HTERT RPE-1 (cell line): ENCODE data around the gene ARHGAP31.

Experiments
- in situ Hi-C: fragments of 300-500 bp; cut with MboI; formaldehyde crosslinking; loops from 4 replicates; pipeline ENCODE4 v1.14.3; 2020; ENCODE audit warnings: low sequenced_read_pairs

Gene ARHGAP31

DNA sequence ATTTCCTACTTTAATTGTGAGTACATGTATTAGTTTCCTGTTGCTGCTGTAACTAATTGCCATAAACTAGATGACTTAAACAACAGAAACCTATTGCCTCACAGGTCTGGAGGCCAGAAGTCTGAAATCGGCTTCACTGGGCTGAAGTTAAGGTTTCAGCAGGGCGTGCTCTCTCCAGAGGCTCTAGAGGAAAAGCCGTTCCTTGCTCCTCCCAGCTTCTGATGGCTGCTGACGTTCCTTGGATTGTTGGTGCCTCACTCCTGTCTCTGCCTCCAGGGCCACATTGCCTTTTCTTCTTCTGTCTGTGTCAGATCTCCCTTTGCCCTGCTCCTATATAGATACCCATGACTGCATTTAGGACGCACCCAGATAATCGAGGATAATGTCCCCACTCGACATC, 80.9 kb downstream of the ARHGAP31 start:
- in situ Hi-C loops = no loop called here

DNA sequence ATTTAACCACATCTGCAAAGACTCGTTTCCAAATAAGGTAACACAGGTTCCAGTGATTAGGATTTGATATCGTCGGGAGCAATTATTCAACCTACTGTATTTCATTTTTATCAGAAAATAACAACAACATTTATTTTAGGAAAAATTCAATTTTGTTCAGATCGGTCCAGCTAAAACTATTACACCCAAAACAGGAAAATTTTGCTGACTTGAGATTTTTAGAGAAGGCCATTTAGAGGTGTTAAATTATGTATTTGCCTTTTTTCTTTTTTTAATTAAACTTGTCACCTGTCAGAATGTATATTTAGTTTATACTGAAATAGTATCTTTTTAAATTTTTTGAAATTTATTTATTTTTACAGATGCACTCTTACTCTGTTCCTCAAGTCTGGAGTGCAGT, 81.3 kb downstream of the ARHGAP31 start:
- in situ Hi-C loops = no loop called here

DNA sequence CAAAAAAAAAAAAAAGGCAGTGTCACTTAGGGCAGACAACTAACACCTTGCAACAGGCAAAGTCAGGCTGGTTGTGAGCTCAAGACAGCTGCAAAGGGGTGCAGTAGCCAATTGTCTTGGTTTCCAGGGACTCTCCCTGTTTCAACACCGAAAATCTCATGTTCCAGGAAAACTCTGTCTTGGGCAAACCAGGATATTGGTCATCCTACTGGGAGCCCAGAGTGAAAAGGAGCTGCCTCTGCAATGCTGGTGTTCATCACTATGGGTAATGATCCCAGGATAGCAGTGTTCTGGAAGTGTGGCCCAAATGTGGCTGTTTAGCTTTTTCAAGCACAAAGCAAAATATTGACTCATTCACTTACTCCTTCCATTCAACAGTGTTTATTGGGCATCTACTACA, 82.6 kb downstream of the ARHGAP31 start:
- in situ Hi-C loops = no loop called here

DNA sequence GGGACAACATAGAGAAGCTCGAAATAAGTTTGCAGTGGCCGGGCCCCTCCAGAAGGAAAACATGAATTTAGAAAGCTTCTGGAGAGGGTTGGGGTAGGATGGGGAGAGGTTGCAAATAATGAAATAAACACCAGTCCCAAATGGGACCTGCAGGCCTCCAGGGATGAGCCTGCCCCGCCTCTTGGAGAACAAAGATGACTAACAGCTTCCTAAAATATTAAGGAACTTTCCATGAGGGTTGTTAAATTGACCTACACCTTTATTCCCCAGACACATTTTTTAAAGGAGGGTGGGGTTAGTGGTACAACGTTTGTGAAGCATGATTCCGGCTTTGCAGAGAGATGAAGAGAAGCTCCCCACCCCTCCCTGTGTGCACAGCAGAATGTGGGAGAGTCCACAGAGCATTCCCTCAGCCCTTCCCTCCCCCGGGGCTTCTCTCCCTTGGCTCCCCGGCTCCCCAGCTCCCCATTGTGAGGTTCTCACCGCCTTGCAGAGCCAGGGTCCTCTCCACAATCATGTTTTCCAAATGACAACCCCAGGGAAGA, 84.1 kb downstream of the ARHGAP31 start:
- in situ Hi-C loops = no loop called here

DNA sequence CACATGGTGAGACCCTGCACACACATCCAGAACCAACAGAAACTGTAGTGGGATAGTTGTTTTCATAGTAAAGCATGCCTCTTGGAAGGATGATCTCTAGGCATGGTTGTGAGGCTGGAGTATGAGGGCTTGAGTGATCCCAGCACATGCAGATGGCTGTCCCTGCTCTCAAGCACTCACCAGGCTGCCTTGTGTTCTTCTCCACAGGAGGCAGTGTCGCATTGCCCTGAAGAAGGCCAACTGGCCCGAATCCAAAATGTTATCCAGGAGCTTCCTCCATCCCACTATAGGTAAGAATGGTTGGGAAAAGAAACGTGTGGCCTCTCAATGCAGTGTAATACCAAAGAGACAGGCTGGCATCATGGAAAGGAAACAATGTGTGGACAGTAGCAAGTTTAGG, 86.5 kb downstream of the ARHGAP31 start:
- in situ Hi-C loops = no loop called here

DNA sequence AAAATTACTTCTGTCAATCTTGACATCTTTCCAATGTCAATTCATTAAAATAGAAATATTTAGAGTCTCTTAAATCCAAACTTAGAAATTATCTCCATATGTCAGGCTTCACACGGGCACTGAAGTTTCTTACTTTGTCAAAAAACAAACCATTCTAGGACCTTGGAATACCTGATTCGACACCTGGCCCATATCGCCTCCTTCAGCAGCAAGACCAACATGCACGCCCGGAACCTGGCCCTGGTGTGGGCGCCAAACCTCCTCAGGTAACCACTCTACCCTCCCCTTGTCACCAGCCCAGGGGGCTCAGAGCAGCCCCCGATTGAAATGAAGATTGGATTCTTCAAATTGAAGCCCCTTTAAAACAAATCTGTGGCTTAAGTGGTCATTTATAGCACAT, 88.0 kb downstream of the ARHGAP31 start:
- in situ Hi-C loops = no loop called here

DNA sequence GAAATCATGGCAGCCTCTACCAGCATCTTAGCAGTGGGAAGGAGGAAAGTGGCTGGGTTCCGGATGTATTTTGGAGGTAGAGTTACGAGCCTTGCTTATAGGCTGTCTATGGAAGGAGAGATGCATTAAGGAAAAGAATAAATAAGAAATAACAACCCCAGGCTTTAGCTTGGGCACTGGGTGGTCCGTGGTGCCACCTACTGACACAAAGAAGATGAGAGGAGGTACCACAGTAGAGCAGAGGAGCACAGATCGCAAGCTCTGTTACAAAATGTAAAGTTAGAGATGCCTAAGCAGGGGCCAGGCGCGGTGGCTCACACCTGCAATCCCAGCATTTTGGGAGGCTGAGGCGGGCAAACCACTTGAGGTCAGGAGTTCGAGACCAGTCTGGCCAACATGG, 94.4 kb downstream of the ARHGAP31 start:
- in situ Hi-C loops = no loop called here

DNA sequence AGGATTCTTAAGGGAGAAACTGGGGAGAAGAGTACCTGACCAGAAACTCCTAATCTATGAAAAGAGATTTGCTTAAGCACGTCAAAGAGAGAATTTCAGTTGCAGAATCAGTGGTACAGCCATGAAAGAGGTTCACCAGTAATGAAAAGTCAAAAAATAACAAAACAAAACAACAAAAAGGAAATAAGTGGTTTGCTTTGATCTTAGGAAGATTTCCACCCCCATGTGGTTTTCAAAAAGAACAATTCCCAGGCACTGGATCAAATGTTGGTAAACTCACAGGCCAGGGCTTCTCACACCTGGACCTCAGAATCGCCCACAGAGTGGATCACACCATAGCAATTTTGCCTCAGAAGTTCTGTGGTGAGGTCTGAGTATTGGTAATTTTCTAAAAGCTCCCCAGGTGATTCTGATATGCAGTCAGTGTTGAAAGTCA, 101.8 kb downstream of the ARHGAP31 start:
- in situ Hi-C loops = no loop called here

DNA sequence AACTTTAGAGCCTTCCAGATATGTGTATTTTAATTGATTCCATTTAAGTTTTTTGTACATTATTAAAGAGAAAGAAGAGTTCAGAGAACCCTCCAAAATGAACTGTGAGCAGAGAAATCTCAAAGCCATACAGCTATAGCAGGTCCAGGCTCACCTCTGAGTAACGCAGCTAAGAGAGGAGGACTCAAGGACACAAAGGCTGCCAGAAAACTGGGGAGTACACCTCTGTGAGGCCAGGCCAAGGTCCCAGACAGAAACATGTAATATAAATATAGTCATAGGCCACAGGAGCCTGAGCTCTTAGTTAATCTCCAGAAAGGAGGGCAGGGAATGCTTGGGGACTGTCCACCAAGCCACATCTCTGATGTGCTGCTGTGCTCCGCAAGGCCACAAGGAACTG, 102.7 kb downstream of the ARHGAP31 start:
- in situ Hi-C loops = no loop called here

DNA sequence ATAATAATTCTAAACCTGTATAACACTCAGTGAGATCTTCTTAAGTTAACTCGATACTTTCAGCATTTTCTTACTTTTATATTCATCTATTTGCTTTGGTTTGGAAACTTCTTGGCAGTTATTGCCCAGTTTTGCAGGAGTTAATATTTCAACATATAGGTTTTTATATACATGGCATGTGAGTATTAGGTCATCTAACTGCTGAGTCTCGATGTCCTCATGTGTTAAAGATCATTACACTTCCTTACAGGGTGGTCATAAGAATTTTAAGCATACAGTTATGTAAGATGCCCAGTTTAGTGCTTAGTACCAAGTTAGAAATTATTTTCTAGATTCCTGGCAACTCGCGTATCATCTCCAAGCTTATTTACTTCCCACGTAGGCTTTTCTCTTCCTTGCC, 106.3 kb downstream of the ARHGAP31 start:
- in situ Hi-C loops = no loop called here

DNA sequence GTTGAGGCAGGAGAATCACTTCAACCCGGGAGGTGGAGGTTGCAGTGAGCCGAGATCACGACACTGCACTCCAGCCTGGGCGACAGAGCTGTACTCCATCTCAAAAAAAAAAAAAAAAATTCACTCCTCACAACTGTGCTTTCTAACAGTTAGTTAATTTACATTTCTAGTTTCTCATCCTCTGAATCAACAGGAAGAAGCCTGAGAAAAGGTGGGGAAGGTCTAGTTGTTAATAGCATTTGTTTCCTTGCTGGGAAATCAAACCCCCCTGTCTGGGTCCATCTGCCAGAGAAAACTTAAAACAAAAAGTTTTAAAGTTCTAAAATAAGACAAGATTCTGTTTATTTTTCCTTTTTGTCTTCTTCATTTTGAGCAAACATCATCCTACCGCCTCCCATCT, 106.9 kb downstream of the ARHGAP31 start:
- in situ Hi-C loops = no loop called here

DNA sequence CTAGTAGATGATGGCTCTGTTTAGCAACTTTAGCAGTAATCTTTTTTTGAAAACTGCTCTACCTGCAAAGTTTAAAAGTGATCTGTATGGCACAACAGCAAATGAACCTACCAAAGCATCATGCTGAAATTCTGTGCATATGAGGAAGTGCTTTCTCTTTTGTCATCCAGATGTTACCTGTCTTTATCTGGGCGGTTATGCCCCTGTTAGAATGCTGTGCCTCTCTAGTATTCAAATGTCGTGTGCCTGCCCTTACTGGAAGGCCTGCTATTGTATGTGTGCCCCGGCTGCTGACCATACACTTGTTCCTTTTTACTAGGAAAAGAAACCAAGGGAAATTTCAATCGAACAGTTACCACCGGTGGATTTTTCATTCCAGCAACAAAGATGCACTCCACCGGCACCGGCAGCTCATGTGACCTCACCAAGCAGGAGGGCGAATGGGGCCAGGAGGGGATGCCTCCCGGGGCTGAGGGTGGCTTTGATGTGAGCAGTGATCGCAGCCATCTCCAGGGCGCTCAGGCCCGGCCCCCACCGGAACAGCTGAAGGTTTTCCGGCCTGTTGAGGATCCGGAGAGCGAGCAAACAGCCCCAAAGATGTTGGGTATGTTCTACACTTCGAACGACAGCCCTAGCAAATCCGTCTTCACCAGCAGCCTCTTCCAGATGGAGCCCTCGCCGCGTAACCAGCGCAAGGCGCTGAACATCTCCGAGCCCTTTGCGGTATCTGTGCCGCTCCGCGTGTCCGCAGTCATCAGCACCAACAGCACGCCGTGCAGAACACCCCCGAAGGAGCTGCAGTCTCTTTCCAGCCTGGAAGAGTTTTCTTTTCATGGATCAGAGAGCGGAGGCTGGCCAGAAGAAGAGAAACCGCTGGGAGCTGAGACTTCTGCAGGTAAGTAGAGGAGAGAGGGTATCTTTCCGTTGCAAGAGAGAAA, 107.6 kb downstream of the ARHGAP31 start:
- in situ Hi-C loops = no loop called here

DNA sequence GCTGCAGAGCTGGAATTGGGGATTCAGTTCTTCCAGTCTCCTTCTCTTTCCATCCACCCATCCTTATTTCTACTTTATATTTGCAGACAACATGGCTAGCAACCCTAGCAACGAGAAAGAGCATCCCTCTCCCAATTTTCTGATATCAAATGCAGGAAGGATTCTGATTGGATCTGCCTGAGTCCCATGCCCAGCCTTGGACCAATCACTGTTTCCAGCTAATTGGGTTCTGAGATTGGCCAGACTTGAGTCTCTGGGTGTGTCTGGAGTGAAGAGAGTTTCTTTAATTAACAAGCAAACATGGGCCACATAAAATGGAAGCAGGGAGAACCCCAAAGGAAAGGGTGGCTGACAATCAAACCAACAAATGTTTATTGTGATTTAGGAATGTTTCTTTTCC, 108.6 kb downstream of the ARHGAP31 start:
- in situ Hi-C loops = no loop called here

DNA sequence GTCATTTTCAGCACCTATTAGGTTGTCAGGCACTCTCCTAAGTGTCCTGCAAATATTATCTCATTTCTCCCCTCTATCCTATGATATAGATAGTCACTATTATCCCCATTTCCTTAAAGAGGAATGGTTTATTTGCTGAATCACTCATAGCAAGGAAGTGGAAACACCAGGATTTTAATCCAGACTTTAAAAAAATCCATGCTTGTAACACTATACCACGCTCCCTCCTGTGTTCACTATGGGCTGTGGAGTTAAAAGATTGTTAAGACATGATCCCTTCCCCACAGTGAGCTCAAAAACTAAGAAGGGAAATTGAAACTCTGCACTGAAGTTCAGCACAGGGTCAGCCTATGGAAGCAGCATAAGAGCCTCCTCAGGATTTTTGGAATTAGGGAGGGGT, 109.0 kb downstream of the ARHGAP31 start:
- in situ Hi-C loops = no loop called here

DNA sequence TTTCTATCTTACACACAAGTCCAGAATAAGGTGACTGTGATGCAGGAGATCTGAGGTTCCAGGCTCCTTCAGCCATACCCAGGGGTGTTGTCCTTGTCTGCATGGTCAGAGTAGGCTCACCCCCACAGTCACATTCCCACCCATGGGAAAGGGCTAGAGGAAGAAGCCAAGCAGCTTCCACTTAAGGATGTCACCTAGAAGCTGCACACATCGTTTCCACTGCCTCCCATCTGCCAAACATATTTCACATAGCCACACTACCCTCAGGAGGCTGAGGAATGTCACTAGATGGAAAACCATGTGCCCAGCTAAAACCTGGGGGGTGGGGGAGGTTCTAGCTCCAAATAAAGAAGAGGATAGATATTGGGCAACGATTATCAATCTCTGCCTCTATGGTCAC, 111.1 kb downstream of the ARHGAP31 start:
- in situ Hi-C loops = no loop called here

DNA sequence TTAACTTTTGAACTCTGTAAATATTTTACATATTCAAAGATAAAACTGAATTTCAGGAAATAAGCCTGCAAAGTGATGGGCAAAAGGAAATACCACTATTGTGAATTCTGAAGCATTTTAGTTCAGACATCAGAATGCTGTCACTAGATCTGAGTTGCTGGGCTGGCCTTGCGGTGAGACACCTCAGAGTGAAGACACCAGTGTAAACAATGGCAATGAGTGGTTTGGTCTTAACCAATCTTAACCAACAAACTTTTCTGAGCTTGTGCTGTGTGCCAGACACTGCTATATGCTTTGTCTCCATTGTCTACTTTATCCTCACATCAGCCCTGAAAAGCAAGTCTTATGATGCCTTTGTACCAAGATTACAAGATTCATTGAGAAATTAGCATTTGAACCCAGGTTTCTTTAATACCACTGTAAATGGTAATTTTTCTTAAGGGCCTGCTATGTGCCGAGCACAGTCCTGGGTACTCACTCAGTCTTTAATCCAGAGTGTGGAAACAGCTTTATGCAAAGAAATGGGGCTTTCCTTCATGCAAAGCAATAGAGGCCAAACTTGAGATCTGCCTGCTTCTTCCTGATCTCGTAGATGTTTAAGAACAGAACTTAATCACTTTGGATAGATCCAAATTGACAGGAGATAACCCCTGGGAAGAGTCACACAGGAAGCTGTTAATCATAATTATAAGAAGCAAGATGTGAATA, 114.2 kb downstream of the ARHGAP31 start:
- in situ Hi-C loops = no loop called here

DNA sequence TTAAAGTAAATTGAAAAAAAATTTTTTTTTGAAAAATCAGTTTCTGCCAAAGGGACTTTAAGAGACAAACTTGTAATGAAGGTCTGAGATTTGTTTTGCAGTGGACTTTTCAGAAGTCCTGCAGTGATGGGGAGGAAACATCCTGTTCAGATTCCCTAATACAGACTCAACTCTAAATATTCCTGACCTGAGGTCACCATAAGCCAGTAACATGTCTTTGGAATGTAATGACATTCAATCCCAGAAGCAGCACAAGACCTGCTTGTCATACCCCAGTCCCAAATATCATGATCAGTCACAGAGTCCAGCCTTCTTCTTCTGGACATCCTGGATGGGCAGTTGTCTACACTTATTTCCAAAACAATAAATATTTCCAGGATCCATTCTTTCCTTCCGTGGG, 115.7 kb downstream of the ARHGAP31 start:
- in situ Hi-C loops = no loop called here

DNA sequence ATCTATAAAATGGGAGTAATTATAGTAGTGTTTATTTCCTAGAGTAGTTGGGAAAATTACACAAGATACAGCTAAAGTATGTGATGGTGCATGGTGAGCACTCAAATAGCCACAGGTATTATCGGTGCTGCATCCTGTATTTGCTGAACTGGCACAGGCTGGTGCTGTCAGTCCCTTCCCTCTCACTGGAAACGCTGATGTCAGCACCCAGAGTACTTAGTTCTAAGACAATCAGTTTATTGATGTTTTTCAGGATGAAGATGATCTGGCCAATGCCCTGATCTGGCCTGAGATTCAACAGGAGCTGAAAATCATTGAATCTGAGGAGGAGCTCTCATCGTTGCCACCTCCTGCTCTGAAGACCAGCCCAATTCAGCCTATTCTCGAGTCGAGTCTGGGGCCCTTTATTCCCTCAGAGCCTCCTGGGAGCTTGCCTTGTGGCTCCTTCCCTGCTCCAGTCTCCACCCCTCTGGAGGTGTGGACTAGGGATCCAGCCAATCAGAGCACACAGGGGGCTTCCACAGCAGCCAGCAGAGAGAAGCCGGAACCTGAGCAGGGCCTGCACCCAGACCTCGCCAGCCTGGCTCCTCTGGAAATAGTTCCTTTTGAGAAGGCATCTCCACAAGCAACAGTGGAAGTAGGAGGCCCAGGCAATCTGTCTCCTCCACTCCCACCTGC, 119.6 kb downstream of the ARHGAP31 start:
- in situ Hi-C loops = no loop called here

DNA sequence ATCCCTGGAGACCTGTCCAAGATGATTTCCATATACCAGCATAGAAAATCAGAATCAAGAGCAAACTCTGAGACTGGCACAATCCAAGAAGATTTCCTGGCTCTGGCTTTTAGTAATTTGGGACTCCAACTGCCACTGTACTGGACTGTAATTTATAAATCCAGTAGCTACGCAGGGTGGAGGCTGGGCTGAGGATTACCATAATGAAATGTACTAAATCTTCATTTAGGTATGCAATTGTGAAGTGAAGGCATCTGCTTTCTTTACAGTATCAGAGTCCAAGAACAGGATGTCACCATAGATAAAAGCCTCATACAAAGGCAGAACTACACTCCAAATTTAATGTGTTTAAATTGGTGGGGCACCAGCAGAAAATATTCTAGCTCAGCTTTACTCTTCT, 122.7 kb downstream of the ARHGAP31 start:
- in situ Hi-C loops = no loop called here

DNA sequence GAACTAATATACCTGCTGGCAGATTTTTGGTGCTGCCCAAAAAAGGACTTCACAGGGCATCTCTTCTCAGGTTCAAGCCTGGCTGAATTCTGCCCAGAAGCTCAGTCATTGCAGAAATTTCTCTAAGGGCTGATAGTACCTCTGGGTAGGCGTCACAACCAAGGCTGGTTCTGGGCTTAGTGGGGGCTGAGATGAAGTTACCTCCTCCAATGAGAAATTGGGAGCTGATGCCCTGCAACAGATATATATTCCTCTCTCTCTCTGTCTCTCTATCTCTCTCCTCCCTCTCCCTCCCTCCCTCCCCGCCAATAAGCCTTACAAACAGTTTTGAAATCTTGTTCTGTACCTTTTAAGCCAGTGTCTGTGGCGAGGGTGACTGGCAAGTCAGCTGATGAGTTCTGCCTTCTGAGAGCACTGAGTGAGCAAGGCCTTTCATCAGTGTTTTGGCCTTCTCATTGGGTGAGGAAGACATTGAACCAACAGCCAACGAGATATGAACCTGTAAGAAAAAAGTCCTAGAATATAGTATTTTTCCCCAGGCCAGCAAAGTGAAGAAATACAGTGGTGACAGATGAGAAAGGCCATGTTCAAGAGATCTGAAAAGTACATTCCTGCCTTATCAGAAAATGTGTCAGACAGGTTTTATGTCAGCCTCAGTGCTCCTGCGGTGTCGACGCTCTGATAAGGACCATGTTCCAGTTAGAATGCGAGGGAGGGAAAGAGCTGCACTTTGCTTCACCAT, 123.8 kb downstream of the ARHGAP31 start:
- in situ Hi-C loops = no loop called here

DNA sequence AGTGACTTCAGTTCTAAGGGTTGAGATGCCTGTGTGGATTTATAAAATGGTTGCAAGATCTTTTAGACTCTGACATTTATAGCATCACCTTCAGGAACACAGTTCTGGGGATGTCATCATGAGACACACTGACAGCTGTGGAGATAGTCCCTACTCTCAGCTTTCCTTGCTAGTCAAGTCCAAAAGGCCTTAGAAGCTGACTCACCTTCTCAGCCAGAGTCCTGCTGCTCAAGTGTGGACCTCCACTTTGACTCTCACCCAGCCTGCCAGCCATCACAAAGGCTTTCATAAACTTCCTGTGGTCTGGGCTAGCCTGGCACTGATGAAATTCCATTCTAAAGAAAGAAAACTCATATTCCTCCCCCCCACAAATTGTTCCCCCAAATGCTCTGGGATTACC, 124.5 kb downstream of the ARHGAP31 start:
- in situ Hi-C loops = no loop called here
